Activated CD4-positive, CD25-positive, alpha-beta regulatory T cell treated with anti-CD3 and anti-CD28 coated beads, Interleukin-2, amount 50 U/mL, for 16 hours (primary cell): Measurements from ENCODE around the gene TMEM181.
"Not testable (repeated sequence)": the region's sequence is repeated elsewhere in the genome, so short reads cannot be mapped to it uniquely, and the experiment has no call there.

Experiments used
- DNase-seq: peaks from one replicate; pipeline ENCODE4 v3.0.0-alpha.2; 2020; ENCODE audit warnings: low read depth, low spot score

Gene TMEM181

GRCh38 chr6:158595223-158595622 lies 35.3 kb downstream of the TMEM181 start:
- no peak for DNase-seq

- DNase-seq, result no peak
Observed at GRCh38 chr6:158596861-158597260, 37.0 kb downstream of the TMEM181 start.

- no peak for DNase-seq
Observed at GRCh38 chr6:158597565-158597964, 37.7 kb downstream of the TMEM181 start.

GRCh38 chr6:158599635-158600034 lies 39.7 kb downstream of the TMEM181 start:
- no peak for DNase-seq

GRCh38 chr6:158603261-158604047 lies 43.6 kb downstream of the TMEM181 start:
- DNase-seq, result no peak

GRCh38 chr6:158604048-158604406 lies 44.1 kb downstream of the TMEM181 start:
- no peak for DNase-seq

GRCh38 chr6:158605266-158605878 lies 45.5 kb downstream of the TMEM181 start:
- DNase-seq, result peak; percentile 13

GRCh38 chr6:158606011-158606410 lies 46.1 kb downstream of the TMEM181 start:
- DNase-seq, result not testable (repeated sequence)

- DNase-seq, result no peak
Observed at GRCh38 chr6:158606935-158607334, 47.0 kb downstream of the TMEM181 start.

GRCh38 chr6:158607411-158608170 lies 47.7 kb downstream of the TMEM181 start:
- DNase-seq, result no peak

GRCh38 chr6:158608221-158608620 lies 48.3 kb downstream of the TMEM181 start:
- no peak for DNase-seq

GRCh38 chr6:158609455-158610155 lies 49.7 kb downstream of the TMEM181 start:
- no peak for DNase-seq

GRCh38 chr6:158610319-158610968 lies 50.6 kb downstream of the TMEM181 start:
- no peak for DNase-seq

GRCh38 chr6:158611039-158611438 lies 51.1 kb downstream of the TMEM181 start:
- DNase-seq, result no peak

- no peak for DNase-seq
Observed at GRCh38 chr6:158611541-158612370, 51.9 kb downstream of the TMEM181 start.

- DNase-seq, result not testable (repeated sequence)
Observed at GRCh38 chr6:158614606-158615005, 54.7 kb downstream of the TMEM181 start.

- not testable (repeated sequence) for DNase-seq
Observed at GRCh38 chr6:158618289-158618688, 58.4 kb downstream of the TMEM181 start.

GRCh38 chr6:158619922-158620801 lies 60.3 kb downstream of the TMEM181 start:
- DNase-seq, result no peak

GRCh38 chr6:158620963-158621693 lies 61.2 kb downstream of the TMEM181 start:
- no peak for DNase-seq
